Neural progenitor cell (in vitro differentiated cells): Measurements from ENCODE around the gene PRM2.

ENCODE experiments used
- CTCF ChIP-seq: fragments of 200-600 bp; sonication (generic); IDR thresholded peaks from 2 replicates; pipeline ENCODE4 v1.5.1; 2017; ENCODE audit warnings: antibody characterized with exemption, mild to moderate bottlenecking
- EZH2 ChIP-seq: fragments of 200-600 bp; sonication (generic); IDR thresholded peaks from 2 replicates; pipeline ENCODE4 v1.6.1; 2017; ENCODE audit warnings: antibody characterized with exemption, mild to moderate bottlenecking, moderate library complexity
- EZH2phosphoT487 ChIP-seq: fragments of 200-600 bp; sonication (generic); IDR thresholded peaks from 2 replicates; pipeline ENCODE4 v1.6.1; 2017; ENCODE audit warnings: antibody characterized with exemption

DNA sequence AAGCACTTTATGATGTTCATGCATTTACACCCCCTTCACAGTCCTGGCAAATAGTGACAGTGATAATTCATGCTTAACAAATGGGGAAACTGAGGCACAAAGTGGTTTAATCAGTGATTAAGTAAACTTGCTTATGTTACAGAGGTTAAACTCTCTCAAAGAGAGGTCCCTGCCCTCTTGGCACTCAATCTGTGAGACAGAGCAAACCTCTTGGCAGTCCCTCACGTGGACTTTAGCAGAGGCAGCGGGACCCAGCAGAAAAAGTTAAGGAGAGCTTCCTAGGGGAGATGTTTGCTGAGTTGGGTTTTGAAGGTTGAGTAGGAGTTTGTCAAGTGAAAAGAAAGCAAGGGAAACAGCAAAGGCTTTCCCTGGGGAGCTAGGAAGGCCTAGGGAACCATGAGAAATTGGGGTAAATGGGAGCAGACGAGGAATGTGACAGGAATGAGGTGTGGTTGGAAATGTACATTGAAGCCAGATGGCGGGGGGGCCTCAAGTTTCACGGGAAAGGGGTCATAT, 31.0 kb downstream of the PRM2 start:
- no peak for TF ChIP-seq CTCF
- no peak for TF ChIP-seq EZH2phosphoT487
- no peak for TF ChIP-seq EZH2
